Activated CD4-positive, alpha-beta T cell treated with anti-CD3 and anti-CD28 coated beads for 4 hours (primary cell): ENCODE results near the gene ERN1.
A peak's percentile ranks its signal among the peaks of the same experiment; 100 is the strongest.

Experiments used
- DNase-seq, 2 donors: peaks; one replicate each; pipeline ENCODE4 v3.0.0-alpha.2; 2020

Gene ERN1

DNA sequence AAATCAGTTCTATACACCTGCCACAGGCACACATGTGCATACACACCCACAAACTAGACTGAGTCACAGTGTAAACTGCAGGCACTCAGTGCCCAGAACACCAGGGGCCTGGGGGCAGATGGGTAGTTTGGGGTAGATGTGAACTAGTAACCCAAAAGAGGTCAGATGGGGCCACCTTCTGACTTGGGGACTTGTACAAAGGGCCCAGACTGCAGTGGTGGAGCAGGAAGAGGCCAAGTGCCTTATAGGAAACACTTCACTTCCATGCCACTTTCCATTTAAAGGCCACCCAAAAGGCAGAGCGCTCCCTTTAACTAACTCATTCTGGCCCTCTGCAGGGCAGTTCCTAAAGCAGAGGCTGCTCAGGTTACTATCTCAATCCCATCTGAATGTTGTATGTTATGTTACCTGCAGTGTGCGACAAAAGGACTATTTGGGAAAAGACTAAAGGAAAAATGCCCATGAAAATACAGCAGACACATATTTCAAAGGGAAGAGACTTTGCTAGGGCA, 27.8 kb upstream of the ERN1 start:
- no peak for DNase-seq

DNA sequence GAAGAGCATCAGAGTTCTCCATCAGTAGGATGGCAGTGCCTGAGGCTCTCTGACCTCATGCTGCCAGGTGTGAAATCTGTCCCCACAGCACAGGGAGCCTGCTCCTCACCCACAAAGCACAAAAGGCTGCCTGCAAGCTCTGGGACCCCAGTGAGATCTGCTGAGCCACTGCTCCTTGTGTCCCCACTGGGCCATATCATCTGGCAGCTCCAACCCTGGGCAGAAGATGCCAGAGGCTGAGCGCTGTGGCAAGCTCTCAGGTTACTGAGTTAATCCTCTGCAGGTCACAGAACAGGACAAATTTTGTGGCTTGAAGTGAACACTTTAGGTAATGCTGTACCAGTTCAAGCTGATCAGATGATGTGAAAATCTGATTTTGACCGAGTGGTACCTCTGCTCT, 26.7 kb upstream of the ERN1 start:
- DNase-seq, result no peak

DNA sequence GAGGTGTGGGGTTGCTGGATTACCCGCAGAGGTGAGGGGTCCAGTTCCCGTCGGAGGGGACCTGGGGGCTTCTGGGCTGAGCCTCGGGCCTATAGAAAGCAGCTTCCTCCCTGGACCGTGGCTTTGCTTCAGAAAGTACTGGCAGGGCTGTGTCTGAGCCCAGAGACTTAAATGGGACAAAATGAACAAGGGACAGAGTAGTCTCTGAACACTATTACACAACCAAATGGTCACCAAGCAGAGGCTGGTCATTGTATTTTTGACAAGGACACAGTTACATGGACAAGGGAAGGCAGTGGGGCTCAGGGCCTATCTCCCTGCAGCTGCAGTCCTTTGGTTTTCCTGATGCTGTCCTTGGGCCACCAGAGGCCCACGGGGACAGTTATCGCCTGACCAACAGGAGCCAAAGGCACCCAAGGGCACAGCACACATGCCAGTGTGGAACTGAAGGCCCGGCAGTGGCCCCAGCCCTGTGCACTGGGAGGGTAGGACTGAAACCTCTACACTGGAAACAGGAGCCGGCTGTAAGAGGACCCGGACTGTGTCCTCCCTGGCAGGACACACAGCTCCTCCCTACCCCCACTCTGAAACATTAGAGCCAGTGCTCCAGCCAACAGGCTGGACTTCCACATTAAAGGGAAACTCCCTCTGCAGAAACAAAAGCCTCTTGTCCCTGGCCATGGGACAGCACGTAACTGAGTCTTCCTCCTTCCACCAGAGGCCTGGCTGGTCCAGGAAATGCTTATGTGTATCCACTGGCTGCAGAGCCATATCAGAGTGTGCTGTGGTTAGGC, 26.0 kb upstream of the ERN1 start:
- no peak for DNase-seq

DNA sequence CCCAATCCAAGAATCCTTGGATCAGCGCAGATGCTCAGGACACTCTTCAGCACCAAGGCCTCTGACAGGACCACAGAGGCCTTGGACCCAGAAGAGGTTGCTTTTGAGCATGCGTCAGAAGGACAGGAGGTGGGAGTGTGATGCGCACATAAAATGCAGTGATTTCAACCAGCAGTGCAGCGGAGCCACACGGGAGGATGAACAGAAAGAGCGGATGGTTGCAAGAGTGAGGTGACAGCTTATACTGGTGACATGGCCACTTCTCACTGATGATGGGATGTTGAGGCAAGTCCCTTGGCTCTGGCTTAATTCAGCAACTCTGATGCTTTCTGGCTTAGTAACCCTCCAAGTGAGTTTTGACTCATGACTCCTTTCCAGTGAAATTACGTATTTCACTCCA, 25.2 kb upstream of the ERN1 start:
- DNase-seq, result no peak

DNA sequence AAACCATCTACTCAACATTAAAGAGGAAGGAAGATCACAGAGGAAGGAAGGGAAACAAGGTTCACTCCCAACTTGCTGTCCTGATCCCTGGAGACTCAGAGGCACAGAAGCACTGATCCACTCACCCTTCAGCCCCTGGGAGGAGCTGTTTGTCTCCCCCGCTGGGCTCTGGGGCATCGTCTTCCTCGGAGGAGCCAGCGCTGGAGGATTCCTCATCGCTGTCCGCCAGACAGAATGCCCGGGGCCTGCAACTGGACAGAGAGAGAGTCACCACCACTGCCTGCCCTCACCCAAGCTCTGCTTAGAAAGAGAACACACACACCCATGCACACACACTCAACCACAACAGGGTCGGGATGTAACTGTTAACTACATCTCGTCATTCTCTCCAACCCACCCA, 24.8 kb upstream of the ERN1 start:
- no peak for DNase-seq

DNA sequence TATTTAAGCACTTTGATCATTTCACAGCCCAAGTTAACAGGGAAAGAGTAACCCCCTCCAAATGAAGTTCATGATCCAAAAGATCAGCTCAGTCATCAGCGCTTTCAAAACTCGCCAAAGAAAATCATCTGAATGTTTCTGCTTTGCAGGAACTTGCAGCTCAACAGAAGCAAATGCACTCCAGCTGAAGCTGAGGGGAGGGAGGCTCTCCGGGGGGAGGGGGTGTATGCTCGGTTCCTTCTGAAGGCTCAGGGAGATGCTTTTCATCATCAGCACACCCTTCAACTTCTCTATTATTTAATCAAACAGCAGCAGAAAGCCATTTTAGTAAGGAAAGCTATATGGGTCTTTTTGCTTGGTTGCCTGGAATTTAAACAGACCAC, 24.4 kb upstream of the ERN1 start:
- no peak for DNase-seq

DNA sequence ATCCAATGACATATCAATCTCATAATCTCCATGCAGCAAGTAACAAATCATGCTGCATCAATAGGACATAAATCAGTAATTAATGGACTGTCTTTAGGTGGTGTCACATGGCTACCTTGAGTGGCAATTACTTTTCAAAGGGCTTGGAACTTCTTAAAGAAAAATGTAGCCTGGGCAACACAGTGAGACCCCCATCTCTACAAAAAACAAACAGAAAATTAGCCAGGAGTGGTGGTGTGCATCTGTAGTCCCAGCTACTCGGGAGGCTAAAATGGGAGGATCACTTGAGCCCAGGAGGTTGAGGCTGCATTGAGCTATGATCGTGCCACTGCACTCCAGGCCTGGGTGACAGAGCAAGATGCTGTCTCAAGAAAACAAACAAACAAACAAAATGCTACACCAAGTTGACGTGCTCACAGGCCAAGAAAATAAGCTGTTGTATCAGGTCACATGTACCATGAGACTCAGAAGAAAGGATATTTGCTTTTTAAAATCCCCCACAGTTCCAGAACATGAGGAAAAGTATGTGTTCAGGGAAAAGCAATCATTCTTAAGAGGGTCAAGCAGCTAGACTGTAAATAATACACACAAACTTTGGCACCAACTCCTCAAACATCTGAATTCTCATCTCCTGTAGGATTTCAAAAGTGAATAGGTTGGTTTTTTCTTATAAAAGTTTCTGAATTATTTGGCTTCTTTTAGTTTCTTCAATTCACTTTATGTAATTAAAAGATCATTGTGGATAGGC, 23.8 kb upstream of the ERN1 start:
- no peak for DNase-seq

DNA sequence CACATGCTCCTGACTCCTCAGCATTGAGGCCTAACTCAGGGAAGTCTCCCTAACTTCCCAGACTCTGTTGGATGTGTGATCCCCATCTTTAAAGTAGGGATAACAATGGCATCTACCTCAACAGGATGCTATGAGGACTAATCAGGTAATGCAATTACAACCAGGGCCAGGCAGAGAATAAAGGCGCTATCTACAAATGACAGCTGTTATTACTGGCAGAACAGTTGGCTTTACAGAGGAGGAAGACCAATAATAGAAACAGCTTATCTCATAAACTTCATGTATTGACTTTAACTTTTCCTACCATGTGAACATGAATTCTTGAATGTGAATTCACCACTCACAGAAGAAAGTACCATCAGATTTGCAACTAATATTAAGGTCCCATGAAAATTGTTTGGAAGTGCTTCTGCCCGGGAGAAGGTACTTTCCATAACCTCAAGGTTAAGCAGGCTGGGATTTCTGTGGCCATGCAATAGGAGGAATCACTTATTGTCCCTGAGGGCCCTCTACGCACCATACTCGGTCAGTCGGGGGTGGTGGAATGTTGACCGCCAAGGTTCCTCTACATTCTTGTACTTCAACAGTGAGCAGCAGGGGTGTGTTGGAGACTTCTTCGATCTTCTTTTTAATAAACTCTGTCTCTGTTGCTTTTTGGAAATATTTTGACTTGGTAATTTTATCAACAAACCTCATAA, 22.6 kb upstream of the ERN1 start:
- no peak for DNase-seq

DNA sequence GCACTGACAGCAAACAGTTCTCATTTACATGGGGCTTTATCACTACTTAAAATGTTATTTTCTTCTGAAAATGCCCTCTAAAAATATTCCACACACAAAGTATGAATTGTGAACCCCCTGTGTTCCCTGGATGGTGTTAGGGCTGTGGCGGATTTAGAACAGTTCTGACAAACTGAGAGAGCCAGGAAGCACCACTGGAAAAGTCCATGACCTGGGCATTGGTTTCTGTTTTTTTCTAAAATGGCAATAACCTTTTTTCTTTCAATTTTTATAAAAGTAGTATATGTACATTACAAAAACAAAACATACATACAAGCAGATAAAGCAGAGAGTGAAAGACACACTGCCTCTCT, 21.0 kb upstream of the ERN1 start:
- DNase-seq, result no peak

DNA sequence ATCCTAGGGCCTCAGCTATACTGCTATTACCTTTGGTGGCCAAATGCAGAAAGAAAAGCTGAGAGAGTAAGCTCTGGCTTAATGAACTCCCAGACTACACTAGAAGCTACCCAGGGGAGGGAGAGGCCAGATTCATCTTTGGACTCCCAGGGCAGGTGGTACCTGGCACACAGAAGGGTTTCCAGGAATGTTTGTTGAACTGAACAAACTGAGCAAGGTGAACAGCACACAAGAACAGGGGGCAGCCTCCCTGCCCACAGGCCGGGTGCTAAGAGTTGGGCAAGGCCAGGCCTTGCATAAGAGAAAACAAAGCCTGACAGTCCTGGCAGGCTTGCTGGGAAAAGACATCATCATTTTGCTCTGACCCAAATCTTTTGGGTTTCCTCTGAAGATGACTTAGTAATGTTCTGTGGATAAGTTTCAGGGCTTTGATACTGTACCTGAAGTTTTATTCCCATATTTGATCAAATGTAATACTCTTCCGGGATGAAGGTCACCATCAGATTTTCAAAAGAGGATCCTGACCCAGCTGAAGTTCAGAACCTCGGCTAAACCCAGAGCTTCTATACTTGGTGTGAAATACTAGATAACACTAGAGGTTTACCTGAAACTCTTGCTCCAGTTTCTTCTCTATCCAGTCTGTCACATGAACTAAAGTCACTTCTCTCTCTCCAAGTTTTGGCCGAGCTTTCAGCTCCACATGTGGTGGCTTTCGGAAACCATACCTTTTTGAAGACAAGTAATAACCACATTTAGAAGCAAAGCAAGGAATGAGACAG, 20.5 kb upstream of the ERN1 start:
- no peak for DNase-seq

DNA sequence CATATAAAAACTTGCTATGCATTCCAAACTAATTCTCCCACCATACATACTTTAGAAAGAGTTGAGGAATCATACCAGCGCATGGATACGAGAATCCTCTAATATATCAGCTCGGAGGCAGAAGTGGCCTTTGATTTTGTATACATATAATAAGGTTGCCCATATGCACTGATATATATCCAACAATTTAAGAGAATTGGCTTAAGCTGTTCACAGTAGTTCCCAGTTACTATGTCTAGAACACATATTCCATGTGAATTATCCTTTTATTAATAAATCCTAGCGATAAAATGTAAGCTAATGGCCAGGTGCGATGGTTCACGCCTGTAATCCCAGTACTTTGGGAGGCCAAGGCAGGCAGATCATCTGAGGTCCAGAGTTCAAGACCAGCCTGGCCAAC, 19.3 kb upstream of the ERN1 start:
- DNase-seq, result no peak

DNA sequence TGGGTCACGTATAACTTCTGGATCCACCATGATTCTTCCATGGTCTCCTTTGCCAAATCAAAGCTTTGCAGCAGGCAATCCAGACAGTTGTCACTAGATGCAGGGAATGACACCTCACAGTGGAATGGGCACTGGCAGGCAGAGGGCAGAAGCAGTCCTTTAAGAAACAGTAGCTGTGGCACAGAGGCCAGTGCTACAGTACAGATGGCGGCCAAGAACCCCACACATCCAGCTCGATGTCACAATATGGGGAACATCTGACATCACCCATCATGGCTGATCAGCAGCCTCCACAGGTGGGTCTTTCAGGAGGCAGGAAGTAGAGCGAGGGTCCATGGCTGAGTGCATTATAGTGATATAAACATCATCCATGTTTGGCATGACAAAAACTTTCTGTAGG, 18.8 kb upstream of the ERN1 start:
- DNase-seq, result no peak

DNA sequence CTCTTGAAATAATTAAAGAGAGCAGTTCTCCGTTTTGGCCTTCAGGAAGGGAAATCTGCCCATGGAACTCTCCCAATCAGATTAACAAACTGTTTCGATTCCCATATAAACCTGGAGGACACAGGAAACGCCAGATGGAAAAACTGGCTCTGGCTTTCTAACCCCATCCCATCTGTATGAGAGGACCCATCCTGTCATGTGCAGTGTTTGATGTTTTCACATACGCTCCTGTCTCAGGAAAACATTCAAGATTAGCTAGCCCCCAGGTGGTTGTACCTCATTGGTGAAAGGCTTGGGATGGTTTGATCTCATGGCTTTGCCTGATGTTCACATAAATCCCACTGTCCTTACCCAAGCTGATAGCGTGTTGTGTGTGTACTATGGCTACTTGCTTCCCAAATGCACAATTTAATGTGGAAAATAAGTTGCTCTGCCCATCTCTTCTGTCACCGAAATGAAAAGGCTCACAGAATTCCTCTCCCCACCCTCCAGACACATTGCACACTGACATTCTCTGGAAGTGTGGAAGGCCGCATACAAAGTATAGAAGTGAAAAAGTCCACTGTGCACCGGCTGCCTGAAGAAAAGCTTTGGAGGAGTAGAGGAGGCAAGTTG, 18.2 kb upstream of the ERN1 start:
- no peak for DNase-seq

DNA sequence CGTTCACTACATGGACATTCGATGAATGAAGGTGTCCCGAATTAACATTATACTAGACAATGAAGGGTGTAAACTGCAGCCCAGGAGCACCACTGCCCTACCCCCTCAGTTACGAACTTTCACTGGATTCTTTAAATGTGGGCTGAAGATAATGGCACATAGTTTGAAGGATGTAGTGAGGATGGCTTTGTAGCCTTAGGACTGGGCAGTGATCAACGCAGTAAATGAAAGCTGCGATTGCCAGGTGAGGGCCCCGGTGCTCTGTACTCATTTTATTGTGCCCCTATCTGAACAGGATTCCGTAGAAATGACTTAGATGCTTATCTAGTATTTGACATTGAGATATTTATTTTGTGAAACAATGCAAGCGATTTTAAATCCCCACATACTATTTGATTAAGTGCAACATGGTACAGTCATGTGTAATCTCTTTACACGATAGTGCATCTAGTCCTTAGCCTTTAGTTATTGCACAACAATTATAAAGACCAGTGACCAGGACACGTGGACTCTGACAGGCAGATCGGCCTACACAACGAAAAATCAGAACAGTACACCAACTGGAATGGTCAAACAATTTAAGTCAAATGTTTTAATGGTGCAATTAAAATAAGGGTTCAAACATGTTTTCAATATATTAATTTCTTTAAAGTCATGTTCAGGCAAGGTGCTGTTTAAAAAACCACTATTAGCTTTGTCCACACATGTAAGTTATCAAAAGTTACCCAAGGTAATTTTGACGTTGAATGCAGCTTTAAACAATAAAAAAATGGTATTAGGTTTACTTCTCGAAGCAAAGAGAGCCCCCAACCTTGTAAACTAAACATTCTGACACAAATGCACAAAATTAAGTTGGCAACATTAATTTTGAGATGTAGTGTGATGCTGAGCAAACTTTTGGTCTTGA, 17.4 kb upstream of the ERN1 start:
- no peak for DNase-seq

DNA sequence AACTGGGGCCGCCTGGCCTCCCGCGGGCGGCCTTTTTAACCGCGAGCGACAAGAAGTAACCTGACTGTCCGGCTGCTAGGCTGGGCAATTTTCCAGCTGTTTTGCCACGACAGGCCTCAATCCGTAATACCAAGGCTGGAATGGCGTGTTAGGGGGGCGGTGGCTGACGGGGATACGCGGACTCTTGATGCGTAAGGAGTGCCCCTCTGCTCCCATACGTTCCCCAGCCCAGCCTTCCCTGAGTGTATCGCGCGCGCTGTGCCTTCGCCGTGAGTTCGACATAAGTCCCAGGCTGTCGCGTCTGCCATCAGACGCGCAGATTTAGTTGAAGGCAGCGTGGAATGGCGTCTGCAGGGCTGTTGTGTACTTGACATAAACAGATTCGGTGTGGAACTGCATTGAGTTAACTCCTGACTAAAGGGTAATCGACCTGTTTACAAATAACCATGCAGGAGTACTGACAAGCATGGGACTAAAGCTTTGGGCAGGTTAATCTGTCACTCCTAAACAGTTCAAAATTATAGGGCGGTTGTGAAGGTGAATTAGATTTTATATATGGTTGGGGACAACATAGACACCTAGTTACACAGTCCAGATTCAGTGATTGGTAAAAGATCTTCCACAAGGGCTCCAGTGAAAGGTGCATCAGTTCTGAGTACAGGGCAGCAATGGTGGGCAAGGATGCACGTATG, 16.6 kb upstream of the ERN1 start:
- peak in 1 of 2 donors; percentile 42 for DNase-seq

DNA sequence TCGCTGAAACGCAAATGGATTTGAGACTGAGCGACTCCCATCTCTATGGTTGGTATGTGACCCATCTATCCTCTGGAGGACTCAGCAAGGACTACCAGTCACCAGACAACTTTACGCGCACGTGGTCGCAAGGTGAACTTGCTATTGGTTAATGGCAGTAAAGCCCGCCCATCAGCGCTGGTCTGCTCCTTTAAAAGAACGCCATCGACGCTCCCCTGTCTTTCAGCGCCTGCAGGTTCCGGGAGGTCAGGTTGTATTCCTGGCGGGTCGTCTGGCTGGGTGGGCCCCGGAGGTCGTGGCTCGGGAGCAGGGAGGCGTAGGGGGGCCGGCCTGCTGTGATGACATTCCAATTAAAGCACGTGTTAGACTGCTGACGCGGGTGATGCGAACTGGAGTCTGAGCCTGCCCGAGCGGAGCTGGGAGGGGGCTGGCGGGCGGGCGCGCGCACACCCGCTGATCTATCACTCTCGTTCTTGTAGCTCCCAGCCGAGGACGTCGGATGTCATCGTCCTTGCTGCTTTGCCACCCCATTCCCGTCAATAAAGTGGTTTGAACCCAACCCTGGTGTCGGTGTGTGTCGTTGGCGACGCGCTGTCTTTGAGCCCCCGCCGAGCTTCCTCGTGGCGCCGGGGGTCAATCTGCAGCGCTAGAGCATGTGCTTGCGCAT, 15.9 kb upstream of the ERN1 start:
- peak; percentile 96 to 98 for DNase-seq

DNA sequence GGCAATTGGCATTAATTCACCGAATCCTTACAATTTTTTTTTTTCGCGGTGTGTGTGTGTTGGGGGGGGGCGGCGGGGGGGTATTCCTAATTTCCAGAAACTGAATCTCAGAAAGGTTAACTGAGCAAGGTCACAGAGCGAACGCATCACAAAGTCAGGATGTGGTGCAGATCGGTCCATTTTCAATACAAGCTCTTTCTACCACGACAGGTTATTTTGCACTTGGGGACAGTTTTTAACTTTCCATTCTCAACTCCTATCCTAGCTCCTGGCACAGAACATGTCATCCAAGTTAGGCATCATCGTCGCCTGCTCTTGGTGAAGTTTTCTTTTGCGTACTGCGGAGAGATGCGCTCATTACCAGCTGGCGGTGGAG, 15.4 kb upstream of the ERN1 start:
- no peak for DNase-seq

DNA sequence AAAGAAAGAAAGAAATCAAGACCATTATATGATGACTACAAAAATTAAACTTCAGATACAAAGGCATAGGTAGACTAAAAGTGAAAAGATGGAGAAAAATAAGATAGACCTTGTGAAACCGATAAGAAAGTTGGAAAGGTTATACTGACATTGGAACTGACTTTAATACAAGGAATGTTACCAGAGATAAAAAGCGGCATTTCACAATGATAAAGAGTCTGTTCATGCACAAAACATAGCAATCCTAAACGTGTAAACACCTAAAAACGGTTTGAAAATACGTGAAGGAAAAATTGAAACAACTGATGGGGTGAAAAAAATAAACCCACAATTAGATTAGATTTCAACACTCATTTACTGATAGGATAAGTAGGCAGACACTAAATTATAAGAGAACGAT, 9.6 kb upstream of the ERN1 start:
- no peak for DNase-seq

DNA sequence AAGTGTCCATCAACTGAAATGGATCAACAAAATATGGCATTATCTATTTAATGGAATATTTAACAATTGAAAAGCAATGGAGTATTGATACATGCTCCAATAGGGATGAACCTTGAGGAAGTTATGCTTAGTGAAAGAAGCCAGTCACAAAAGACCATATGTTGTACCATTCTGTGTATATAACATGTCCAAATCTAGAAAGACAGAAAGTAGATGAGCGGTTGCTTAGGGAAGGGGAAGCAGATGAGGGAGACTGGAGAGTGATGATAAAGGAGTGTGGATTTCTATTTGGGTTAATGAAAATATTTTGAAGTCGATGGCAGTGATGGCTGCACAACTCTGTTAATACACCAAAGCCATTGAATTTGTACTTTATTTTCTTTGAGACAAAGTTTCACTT, 8.5 kb upstream of the ERN1 start:
- DNase-seq, result no peak

DNA sequence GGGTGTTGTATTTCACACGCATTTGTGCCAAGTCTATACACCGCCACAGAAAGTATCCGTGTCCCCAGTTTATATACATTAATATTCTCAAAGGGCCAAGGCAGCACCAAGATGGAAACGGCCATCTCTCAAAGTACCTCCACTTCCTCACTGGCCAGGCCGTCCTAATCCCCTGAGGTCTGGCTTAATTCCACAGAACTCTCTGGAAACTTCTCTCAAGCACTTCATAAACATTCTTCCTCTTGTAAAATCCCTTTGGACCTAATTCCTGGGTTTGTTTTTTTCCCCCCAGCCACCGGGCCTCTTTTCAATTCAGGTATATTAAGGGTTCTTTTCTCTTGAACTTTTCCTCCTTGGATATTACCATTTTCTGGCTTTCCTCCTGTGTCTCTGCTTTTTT, 5.1 kb upstream of the ERN1 start:
- DNase-seq, result no peak
